ENCODE data around the gene SEC11A. TPM values are rescaled to one million over a fixed set of nuclear protein-coding genes. Genes with fewer than 3 reads are reported as not detected.

The SEC11A gene
- polyA plus RNA-seq = 86.0 and 105 TPM in 2 replicates

DNA sequence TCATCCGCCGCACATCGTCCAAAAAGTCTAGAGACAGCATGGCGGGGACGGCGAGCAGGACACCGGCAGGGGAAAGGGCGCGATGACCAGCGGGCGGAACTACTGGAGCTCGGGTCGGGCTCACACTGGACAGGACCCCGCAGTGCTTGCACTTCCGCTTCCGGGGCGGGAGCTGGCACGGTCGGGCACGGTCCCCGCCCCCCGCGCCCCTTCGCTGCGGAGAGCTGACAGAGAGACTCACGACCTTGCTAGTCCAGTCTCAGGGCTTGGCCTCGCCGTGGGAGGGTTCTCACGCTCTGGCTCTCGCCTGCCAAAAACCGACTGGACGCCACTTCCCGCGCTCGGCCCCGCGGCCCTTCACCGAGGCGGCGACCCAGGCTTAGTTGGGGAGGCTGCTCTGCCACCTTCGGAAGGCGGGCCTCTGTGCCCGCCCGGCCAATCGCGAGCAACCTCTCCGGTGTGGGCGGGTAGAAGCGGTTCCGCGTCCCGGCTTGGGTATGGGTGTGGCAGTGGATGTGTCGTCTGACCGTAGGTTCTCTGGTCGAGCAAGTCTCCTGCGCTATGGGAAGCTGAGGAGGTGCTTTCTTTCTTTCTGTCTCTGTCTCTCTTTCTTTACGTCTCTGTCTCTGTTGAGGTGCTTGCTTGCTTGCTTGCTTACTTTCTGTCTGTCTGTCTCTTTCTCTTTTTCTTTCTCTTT lies at the start of gene SEC11A:
Gene SEC11A, minus strand, starts transcription at position 104 of the 697 bp plus-strand sequence. Its CDS starts 64 bp downstream, at position 40.

GRCh38 chr15:84748274-84749110 lies 32.6 kb upstream of the SEC11A start, which contains the start of gene ZNF592:
TSS of gene ZNF592 (plus strand) at chr15:84748592. CDS start at chr15:84782676, 34,084 bp downstream.

GRCh38 chr15:84658080-84658787 lies 57.7 kb downstream of the SEC11A start, which contains the start of gene NMB:
TSS of gene NMB (minus strand) at chr15:84658199. CDS start at chr15:84658152, 47 bp downstream.

GRCh38 chr15:84653910-84654688 lies 61.8 kb downstream of the SEC11A start, which contains the start of gene WDR73:
TSS of gene WDR73 (minus strand) at chr15:84654283. CDS start at chr15:84654274, 9 bp downstream.

Other genes with a start within 250 kb of the SEC11A start
- gene ZSCAN2, start 115.1 kb downstream of the SEC11A start, polyA plus RNA-seq = 0.90 and 2.1 TPM in 2 replicates
- gene WDR73, start 61.9 kb downstream of the SEC11A start, polyA plus RNA-seq = 3.9 and 19.9 TPM in 2 replicates
- 1.4 and 6.1 TPM in 2 replicates for gene NMB, start 57.9 kb downstream of the SEC11A start, polyA plus RNA-seq
- 0.94 and 1.8 TPM in 2 replicates for gene ZNF592, start 32.5 kb upstream of the SEC11A start, polyA plus RNA-seq
- gene ALPK3, start 101.2 kb upstream of the SEC11A start, polyA plus RNA-seq = not detected in 2 replicates
- gene SLC28A1, start 168.5 kb upstream of the SEC11A start, polyA plus RNA-seq = not detected in 2 replicates